Ramos (cell line): Measurements from ENCODE around the gene FLT3.
"Not testable (repeated sequence)": the region's sequence is repeated elsewhere in the genome, so short reads cannot be mapped to it uniquely, and the experiment has no call there.

Experiments used
- in situ Hi-C: fragments of 300-500 bp; cut with MboI; formaldehyde crosslinking; loops from one replicate; pipeline ENCODE4 v1.14.3; 2022; ENCODE audit warnings: low sequenced_read_pairs; ENCODE audit not compliant: unreplicated experiment

Gene FLT3

DNA sequence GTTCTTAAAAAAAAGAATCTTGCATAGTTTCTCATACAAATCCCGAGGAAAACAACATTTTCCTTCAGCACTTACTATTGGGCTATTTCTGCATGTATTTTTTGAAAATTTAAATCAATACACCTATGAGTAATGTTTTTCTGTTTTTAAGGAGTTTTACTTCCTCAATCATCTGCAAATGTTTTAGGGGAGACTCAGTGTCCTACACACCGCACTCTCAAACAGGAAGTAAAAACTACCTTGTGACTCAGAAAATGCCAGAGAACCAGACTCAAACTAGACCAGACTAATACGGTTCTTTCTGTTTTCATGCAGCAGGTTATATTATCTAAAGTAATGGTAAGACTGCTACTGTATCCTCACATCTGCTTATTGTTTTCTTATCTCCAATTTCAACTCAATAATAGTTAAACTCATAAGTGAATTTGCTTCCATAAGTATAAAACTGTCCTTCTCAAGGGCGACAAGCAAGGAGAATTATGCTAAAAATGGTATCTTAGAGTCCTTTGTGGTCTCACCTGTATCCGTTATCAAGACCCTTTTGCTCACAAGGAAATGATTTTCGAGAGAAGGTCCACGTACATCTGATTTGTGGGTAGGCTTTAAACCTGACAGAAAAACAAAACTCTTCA, 52.5 kb downstream of the FLT3 start:
- in situ Hi-C loops = no loop called here

DNA sequence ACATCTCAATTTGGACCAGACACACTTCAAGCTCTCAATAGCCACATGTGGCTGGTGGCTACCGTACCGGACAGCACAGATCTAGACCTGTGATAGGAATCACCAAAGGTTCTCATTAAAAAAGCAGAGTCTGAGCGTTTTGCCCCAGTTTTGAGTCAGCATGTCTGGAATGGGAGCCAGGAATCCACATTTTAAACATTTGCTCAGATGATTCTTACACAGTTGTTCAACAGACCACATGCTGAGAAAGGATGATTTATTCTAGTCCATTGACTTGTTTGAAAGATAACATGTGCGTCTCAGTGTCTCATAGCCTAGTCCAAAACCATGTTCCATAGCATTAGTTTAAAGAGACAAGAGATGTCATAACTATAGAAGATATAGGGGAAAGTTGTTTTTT, 53.4 kb downstream of the FLT3 start:
- in situ Hi-C loops = no loop called here

DNA sequence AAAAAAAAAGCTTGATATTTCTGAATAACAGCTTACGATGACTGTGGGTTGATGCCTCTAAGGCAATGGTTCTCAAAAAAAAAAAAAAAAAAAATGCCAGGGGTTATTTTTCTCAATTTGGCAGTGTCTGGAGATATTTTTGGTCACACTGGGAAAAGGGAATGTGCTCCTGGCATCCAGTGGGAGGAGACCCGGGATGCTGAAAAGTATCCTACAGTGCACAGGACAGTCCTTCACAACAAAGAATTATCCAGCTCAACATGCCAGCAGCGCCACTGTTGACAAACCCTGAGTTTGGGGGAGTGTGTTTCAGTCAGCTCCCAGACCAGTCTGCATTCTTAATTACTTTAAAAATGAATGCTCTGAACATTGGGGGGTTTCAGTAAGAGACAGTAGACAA, 54.5 kb downstream of the FLT3 start:
- in situ Hi-C loops = no loop called here

DNA sequence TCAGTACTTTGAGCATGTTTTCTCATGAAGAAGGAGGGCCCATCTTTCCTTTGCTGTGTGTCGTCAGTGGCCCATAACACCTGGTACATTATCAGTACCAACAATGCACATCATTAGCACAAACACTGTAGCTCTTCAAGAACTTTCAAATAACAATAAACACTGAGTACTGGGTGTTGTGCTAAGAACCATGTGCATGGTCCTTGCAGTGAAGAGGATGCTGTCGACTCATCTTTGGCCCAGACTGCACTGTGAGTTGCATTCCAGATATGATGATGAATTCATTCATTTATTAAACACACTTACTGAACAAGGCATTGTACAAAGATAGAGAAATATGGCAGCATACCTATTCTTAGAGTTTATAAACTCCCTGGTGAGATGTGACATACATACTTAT, 55.8 kb downstream of the FLT3 start:
- in situ Hi-C loops = no loop called here

DNA sequence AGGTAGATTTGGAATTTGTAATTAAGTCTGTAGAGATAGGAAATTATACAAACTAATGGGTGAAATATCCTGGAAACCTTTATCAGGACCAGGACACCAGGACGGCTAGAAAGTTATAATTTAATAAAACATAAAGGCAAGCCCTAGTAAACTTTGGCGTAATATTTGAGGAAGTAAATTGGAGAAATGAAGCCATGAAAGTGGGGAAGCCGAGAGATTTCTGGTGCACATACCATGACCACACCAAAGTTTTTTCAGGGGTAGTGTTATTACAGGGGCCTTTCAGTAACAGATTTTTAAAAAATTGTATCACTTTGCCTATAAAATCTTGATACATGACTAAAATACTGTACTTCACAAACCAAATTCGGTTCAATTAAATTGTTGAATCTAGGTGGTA, 57.2 kb downstream of the FLT3 start:
- in situ Hi-C loops = no loop called here

DNA sequence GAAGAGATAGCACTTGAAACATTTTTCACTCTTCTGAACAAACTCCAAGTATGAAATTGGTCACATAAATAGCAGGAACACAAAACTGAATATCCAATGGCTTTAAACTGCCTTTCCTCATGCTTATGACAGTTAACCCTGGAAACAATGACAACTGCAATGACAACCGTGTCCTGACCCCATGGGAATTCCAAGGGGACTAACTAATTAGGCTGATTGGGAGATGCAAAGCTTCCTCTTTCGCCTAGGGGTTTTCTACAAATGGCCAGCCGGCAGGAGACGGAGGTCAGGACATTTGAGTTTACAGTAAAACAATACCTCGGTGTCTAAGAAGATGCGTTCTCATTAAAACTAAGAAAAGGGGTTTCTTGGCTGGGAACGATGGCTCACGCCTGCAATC, 58.9 kb downstream of the FLT3 start:
- in situ Hi-C loops = no loop called here

DNA sequence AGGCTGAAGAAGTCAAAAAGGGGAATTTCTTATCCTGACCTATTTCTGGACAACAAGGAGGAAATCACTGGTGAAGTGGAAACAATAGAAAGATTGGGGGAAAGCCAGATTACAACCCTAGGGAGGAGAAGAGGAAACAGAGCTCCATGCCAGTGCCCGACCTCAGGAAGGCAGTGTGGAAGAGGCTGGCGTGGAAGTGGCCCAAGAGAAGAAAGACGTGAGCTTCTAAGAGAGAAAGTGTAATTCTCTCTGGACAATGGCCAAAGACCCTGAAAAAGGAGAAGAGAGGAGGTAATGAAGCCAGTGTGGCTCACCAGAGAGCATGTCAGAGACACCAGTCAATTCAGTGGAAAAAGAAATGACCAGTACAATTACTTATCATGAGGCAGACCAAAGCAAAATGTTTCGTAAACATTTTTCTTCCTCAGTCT, 59.3 kb downstream of the FLT3 start:
- in situ Hi-C loops = no loop called here

DNA sequence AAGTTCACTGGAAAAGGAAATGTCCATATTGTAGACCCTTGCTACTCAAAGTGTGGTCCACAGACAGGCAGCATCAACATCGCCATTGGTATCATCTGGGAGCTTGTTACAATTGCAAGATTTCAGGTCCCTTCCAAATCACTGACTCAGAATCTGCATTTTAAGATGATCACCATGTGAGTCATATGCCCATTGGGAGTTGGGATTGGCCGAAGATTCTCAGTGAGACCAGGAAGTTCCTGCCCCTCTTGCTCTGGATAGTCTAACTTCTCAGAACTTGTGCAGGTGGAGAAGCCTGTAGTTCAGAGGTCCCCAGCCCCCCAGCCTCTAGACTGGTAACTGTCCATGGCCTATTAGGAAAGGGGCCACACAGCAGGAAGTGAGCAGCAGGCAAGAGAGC, 63.0 kb downstream of the FLT3 start:
- in situ Hi-C loops = no loop called here

DNA sequence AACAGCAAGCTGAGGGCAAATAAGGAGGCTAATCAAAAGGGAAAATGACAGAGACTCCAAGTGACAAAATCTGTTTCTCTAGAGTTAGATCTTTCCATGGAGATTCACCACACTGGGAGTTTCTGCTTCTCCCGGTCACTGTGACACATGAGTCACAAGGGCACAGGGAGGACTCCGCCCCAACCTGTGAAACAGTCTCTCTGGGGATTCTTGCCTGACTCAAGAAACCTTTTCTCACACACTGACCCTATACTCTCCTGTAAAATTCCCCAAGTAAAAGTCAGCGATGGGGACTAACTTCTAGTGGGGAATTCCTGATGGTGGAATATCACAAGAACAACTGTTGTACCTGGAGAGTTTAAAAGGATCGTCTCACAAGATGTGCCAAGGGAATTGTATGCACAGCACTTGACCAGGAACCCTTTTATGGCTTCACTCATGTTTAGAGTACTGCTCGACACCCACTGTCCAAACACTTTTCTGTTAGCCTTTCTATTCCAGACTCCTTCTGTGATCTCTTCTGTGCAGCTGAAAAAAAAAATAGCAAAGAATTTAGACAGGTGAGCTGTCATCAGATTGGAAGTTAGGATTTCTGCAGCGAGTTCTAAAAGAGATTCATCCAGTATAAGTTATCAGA, 65.1 kb downstream of the FLT3 start:
- in situ Hi-C loops = no loop called here

DNA sequence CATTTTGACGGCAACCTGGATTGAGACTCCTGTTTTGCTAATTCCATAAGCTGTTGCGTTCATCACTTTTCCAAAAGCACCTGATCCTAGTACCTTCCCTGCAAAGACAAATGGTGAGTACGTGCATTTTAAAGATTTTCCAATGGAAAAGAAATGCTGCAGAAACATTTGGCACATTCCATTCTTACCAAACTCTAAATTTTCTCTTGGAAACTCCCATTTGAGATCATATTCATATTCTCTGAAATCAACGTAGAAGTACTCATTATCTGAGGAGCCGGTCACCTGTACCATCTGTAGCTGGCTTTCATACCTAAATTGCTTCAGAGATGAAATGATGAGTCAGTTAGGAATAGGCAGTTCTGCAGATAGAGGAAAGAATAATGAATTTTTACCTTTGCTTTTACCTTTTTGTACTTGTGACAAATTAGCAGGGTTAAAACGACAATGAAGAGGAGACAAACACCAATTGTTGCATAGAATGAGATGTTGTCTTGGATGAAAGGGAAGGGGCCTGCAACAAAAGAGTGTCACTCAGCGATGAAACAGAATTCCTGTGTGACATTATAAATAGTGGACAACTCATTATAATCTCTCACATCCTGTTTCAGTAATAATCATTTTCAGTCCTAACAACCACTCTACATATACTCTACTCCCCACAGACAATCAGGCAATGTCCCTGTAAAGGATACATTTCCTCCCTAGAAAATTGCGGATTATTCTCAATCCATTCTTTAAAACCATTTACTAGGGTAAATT, 66.3 kb downstream of the FLT3 start:
- in situ Hi-C loops = no loop called here

DNA sequence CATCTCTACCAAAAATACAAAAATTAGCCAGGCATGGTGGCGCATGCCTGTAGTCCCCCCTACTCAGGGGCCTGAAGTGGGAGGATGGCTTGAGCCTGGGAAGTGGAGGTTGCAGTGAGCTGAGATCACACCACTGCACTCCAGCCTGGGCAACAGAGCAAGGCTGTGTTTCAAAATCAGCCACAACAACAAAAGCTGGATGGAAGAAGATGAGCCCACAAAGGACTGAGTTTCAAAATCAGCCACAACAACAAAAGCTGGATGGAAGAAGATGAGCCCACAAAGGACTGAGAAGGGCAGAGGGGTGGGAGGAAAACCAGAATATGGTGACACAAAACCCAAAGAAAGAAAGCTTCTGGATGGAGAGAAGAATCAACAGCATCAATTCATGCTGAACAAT, 67.9 kb downstream of the FLT3 start:
- in situ Hi-C loops = not testable (repeated sequence)

DNA sequence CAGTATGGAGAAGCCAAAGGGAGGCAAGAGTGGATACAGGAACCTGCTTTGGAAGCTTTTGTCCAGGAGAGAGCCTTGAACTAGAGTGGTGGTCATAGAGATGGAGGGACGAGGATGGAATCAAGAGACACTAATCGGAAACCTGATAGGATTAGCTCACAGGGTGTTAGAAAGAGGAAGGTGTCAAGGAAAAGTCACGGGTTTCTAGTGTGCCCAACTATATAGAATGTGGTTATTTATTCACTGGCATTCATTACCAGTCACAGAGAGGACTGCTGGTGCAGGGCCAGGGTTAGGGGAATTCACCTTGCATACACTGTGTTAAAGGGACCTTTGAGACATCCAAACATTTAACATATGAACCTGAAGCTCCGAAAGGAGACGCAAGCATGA, 68.5 kb downstream of the FLT3 start:
- in situ Hi-C loops = no loop called here

DNA sequence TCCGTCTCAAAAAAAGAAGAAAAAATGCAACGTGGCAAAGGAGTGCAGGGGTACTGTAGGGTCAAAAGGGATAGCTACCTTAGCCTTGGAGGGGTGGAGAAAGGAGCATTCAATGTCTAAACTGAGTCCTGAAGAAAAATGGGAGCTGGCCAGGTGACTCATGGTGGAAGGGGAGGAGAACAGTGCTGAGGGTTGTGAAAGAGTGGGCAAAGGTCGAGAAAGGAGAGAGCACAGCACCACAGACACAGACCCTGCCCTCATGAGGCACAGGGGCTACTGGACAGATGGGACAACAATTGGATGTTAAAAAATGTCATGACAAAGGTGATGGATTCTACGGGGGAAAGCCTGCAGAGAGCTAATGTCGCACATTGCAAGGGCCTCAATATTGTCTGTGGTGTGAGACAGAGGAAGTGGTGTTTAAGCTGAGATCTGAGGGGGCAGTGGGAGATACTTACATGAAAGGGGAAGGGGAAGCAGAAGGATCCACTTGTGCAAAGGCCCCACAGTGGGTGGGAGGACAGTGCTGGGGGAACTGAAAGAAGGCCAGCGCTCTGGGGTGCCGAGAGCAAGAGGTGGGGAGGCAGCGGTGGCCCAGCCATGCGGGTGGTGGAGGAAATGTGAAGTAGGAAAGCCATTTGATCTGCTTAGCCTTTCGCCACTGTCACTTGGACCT, 69.0 kb downstream of the FLT3 start:
- in situ Hi-C loops = no loop called here

DNA sequence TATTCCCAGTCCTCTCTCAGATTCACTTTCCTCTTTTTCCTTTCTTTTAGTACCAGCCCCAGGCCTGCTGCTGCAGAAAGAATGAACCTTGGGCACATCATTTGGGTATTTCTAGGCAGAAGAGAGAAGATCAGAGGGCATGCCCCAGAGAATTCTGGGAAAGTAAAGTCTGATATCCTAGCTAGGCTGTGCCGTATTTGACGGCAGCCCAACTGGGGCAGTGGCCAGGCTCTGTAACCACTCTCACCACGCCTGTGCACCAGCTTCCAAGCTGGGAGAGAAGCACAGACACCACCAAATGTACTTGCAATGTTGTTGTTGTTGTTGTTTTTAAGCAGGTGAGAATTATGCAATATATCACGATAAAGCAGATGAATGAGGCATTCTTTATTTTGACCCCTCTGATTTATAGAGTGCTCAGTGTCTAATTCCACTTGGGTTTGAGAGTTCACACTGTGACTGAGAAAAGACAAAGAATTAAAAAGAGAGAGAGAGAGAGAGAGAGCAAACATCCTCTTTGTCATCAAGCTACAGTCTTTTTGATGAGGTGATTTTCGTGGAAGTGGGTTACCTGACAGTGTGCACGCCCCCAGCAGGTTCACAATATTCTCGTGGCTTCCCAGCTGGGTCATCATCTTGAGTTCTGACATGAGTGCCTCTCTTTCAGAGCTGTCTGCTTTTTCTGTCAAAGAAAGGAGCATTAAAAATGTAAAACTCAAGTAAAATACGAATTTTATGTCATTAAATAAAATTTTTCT, 72.6 kb downstream of the FLT3 start:
- in situ Hi-C loops = no loop called here

DNA sequence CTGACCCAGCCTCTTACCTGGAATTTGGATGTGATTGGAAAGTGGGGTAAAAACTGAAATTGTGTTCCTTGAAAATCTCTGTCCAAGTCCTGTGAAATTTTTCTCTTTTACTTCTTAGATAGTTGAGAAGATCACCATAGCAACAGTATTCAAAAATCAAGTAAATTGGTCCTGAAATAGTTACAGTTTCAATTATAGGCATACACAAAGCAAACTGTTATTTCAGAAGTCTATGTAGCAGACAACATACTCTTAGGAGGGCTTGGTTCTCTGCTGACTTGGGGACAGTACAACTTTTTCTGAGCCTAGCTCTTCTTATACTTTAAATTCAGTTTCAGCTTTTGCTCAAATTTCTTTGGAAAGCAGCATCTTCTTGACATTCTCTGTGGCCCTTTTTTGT, 73.3 kb downstream of the FLT3 start:
- in situ Hi-C loops = no loop called here

DNA sequence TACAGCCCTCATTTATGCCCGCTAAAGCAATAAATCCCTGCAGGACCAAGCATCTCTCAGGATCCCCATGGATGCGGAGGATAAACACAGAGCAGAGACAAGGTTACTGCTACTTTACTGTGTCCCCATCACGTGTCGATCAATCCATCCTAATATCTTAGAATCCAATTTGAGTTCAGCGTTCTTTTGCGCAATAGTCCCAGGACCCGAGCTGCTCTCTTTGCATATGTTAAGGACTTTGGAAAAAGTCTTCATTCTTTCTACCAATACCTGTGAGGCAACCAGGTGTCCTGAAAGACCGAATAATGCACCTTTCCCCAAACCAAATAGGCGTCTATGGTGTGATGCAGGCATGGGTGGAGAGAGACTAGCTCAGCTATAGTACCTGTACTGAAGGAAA, 73.9 kb downstream of the FLT3 start:
- in situ Hi-C loops = no loop called here

DNA sequence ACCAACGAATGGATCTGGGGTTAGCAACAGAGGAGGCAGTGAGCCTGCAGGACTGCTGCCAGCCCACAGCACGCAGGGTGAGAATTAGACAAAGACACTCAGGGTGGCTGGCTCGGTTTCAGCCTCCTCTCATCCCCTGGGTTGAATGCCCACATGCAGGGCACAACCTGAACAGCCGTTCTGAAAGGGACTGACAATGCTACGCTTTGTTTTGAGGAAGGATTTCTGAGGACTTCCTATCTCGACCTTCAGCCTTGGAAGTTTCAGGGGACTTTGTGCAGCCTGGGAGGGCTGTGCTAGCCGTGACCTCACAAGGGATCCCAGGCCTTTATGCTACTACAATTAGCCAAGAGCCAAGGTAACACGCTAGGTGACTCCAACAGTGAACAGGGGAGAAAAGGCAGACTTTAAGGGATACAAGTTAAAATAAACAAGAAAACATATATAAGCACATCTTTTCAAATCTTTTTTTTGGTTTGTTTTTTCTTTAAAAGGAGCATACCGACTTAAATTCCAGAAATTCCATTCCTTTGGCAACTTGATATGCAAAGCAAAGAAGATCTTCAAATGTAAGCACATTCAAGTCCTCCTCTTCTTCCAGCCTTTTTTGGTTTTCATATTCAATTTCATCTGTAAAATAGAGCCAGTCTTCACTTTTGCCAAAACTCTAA, 77.4 kb downstream of the FLT3 start:
- in situ Hi-C loops = no loop called here

DNA sequence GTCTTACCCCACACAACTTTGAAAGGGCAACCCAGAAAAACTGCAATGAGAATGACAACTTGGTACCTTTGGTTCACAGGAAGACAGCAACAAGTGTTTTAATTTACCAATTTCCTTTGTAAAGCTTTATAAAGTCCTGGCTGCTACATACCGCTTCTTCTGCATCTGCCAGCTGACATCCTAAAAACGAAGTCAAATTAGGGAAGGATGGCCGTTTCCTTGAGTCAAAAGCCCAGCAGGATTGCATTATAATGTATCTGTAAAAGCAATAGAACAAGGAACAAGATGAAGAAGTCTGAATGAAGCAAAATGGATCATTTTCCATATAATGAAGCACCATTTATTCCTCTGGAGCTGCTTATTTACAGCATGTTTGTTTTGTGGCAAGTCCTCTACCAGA, 86.1 kb downstream of the FLT3 start:
- in situ Hi-C loops = no loop called here

DNA sequence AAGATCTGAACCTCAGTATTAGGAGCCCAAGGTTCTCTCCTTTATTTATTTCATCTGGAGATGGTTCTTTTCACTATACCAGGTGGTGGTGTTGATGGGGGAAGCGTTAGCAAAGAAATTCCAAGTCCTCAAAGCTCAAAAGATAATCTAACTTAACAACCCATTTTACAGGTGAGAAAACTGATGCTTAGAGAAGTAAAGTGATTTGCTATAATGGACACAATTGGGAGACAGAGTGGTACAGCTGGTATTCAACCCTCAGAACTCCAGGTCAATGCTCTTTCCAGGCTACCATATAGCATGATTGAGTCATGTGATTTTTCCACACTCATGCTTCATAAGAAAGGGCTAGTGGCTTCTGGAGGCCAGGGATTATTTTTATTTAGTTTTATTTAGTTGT, 86.9 kb downstream of the FLT3 start:
- in situ Hi-C loops = no loop called here

DNA sequence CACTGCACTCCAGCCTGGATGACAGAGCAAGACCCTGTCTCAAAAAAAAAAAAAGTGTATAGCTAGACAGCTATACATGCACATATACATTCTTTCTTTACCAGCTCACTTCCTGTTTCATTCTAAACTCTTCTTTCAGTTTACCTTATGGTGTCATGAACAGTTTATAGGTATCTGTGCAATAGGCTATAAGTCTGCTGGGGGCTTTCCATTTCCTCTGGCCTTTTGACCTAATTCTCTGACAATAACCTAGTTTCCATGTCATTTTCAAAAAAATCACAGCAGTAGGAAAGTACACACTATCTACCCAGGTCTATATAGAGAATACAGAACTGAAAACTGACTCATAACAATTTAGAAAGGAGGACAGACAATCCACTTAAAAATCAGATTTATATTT, 87.5 kb downstream of the FLT3 start:
- in situ Hi-C loops = no loop called here
